Upper lobe of right lung (tissue), 1 donor: ENCODE results near the gene CLECL1. TPM values are rescaled to one million over a fixed set of nuclear protein-coding genes. Genes with fewer than 3 reads are reported as not detected.
"Not testable (repeated sequence)": the region's sequence is repeated elsewhere in the genome, so short reads cannot be mapped to it uniquely, and the experiment has no call there.

ENCODE experiments used
- ATAC-seq: fragments of 200-7000 bp; cut with Tn5 transposase; one replicate; pipeline ENCODE4 v1.9.1; 2020; ENCODE audit warnings: mild to moderate bottlenecking, moderate library complexity
- DNase-seq: peaks from one replicate; pipeline ENCODE4 v3.0.0-alpha.2; 2020
- H3K27ac ChIP-seq: fragments of 200-600 bp; one replicate; pipeline ENCODE4 v1.8.0; 2022
- H3K27me3 ChIP-seq: fragments of 200-600 bp; one replicate; pipeline ENCODE4 v1.8.0; 2022; ENCODE audit warnings: mild to moderate bottlenecking
- H3K36me3 ChIP-seq: fragments of 200-600 bp; one replicate; pipeline ENCODE4 v1.8.0; 2022
- H3K4me1 ChIP-seq: fragments of 200-600 bp; one replicate; pipeline ENCODE4 v1.8.0; 2022
- H3K4me3 ChIP-seq: fragments of 200-600 bp; one replicate; pipeline ENCODE4 v1.8.0; 2022; ENCODE audit warnings: mild to moderate bottlenecking
- H3K9me3 ChIP-seq: fragments of 200-600 bp; one replicate; pipeline ENCODE4 v1.8.0; 2022
- CTCF ChIP-seq: fragments of 200-600 bp; IDR thresholded peaks from one replicate; pipeline ENCODE4 v1.8.0; 2022; ENCODE audit warnings: antibody characterized with exemption
- intact Hi-C: fragments of 100-400 bp; cut with DNase I; formaldehyde crosslinking; loops from one replicate; pipeline ENCODE4 v1.11.0; 2022
- total RNA-seq: library from RNA; stranded (reverse); fragmentation: NEBNext Ultra II Directional; extraction: Animal tissue kit (Norgen Biotek cat#: 25700); gene quantifications from one replicate; pipeline ENCODE4 v1.2.1, GENCODE V29; 2021
- donor health status: DM: no; HTN: yes; CAD: no; lungs with severe emphysema.

The CLECL1 gene
- total RNA-seq, 1 donor from 2014 or later: 3.4 TPM

DNA sequence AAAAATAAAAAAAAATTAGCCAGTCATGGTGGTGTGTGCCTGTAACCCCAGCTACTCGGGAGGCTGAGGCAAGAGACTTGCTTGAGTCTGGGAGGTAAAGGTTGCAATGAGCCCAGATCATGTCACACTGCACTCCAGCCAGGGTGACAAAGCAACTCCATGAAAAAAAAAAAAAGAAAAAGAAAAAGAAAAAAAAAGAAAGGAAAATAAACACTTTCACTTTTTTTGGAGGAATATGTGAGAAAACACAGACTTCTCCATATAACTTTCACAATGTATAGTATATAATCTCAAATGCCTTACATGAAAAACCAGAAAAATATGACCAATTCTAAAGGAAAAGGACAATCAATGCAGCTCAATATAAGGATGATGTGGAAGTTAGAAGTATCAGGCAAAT lies 8.9 kb downstream of the CLECL1 start:
- TF ChIP-seq CTCF: no peak
- Histone ChIP-seq H3K4me3 (no peak overlapping the region), H3K36me3 (no peaks in the 10 kb centered on the region), H3K27me3 (no peaks in the 10 kb centered on the region), H3K9me3 (no peaks in the 10 kb centered on the region), H3K27ac (no peak overlapping the region), H3K4me1 (no peaks in the 10 kb centered on the region)
- ATAC-seq (no peak), DNase-seq (no peak)
- intact Hi-C loops: no loop called here

DNA sequence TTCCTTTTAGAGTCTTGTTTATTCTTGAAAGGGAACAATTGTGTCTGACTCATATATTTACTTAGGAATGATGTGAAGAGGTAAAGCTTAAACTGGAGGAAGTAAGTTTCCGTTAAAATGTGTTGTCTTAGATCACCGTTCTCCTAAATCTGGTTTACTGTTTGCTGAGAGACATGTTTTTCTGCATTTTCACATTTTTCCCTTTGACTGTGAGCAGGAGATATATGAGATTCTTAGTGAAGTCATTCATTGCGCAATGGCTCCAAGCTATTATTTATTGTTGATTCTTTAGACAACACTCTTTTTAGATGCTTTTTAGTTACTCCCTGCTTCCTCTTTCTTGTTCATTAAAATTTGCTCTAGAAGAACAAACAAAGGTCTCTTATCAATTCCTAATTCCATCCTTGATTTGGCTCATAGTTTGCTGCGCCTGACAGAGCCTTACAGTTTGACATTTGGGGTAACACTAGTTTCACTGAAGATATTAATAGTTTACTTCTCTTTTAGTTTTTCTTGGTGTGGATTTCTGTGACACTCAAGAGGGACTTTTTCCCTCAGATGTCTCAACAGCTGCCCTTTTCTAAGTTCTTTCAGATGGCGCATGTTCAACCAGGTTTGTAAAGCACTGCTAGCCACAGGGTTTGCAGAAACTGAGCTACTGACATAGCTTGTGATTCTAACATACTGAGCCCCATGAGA lies 11.4 kb downstream of the CLECL1 start:
- H3K36me3 ChIP-seq: no peaks in the 10 kb centered on the region
- H3K27me3 ChIP-seq: no peaks in the 10 kb centered on the region
- ATAC-seq (no peak), DNase-seq (no peak)
- intact Hi-C loops: no loop called here
- H3K9me3 ChIP-seq: no peaks in the 10 kb centered on the region
- H3K4me1 ChIP-seq: no peaks in the 10 kb centered on the region
- no peak for TF ChIP-seq CTCF
- no peak overlapping the region for H3K4me3 ChIP-seq
- no peak overlapping the region for H3K27ac ChIP-seq

DNA sequence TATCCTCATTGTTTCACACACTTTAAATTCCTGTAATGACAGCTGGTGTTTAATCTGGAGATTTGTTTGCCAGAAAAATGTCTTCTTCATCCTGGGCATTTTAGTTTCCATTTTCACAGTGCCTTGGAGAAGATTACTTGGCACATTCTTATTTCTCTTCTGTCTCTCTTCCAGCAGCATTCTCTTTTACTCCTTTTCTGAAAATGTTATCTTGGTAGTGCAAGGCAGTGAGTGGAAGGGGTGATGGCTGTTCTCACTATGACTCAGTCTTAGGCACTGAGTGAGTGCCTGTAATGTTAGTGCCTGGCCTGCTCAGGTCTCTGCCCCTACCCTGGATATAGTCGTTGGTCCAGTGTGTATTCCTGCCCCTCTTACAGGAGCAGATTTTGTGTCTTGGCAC lies 13.1 kb downstream of the CLECL1 start:
- TF ChIP-seq CTCF: no peak
- DNase-seq (no peak), ATAC-seq (no peak)
- H3K36me3 ChIP-seq: no peaks in the 10 kb centered on the region
- no peaks in the 10 kb centered on the region for H3K27me3 ChIP-seq
- intact Hi-C loops: no loop called here
- H3K4me1 ChIP-seq: no peaks in the 10 kb centered on the region
- H3K27ac ChIP-seq: no peak overlapping the region
- H3K4me3 ChIP-seq: no peak overlapping the region
- no peaks in the 10 kb centered on the region for H3K9me3 ChIP-seq

- intact Hi-C loops: no loop called here
- Histone ChIP-seq H3K9me3 (no peaks in the 10 kb centered on the region), H3K4me1 (no peaks in the 10 kb centered on the region), H3K4me3 (no peak overlapping the region), H3K36me3 (no peaks in the 10 kb centered on the region), H3K27me3 (no peaks in the 10 kb centered on the region), H3K27ac (no peak overlapping the region)
- TF ChIP-seq CTCF: no peak
- ATAC-seq (no peak), DNase-seq (no peak)
These were observed 13.9 kb downstream of the CLECL1 start for GRCh38 chr12:9718968-9719367.

GRCh38 chr12:9717070-9717925 lies 15.6 kb downstream of the CLECL1 start:
- H3K36me3 ChIP-seq: no peaks in the 10 kb centered on the region
- DNase-seq (no peak), ATAC-seq (no peak)
- no peak for TF ChIP-seq CTCF
- intact Hi-C loops: no loop called here
- no peaks in the 10 kb centered on the region for H3K4me1 ChIP-seq
- H3K9me3 ChIP-seq: no peaks in the 10 kb centered on the region
- H3K27ac ChIP-seq: no peak overlapping the region
- H3K27me3 ChIP-seq: no peaks in the 10 kb centered on the region
- H3K4me3 ChIP-seq: no peak overlapping the region

DNA sequence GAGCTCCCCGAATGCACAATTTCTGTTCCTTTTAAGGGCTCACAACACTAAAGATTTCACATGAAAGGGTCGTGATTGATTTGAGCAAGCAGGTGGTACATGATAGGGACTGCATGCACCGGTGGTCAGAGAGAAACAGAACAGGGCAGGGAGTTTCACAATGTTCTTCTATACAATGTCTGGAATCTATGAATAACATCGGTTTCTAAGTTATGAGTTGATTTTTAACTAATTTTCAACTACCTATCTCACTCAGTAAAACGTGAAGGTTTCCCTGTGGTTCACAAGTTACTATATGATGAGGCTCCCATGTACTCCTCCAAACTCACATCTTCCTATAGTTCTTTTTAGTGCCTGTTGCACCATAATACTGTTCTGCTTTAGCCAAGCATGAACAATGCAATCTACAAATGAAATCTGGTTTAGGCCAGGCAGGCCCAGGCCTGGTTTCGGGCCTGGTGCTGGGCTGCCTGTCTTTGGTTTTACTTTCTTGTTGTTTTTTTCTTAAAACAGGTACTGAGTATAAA lies 19.8 kb downstream of the CLECL1 start:
- DNase-seq, H3K27ac ChIP-seq, H3K36me3 ChIP-seq, H3K9me3 ChIP-seq, H3K27me3 ChIP-seq, H3K4me3 ChIP-seq, H3K4me1 ChIP-seq, intact Hi-C loops, ATAC-seq: not testable (repeated sequence)
